HG03469 (cell line): ENCODE measurements around the gene RAB6B.

Experiments used
- ATAC-seq: cut with Tn5 transposase; IDR thresholded peaks from one replicate; pipeline ENCODE4 v1.9.1; 2021; ENCODE audit warnings: mild to moderate bottlenecking, moderate library complexity, moderate number of reproducible peaks; ENCODE audit not compliant: unreplicated experiment

RAB6B gene

DNA sequence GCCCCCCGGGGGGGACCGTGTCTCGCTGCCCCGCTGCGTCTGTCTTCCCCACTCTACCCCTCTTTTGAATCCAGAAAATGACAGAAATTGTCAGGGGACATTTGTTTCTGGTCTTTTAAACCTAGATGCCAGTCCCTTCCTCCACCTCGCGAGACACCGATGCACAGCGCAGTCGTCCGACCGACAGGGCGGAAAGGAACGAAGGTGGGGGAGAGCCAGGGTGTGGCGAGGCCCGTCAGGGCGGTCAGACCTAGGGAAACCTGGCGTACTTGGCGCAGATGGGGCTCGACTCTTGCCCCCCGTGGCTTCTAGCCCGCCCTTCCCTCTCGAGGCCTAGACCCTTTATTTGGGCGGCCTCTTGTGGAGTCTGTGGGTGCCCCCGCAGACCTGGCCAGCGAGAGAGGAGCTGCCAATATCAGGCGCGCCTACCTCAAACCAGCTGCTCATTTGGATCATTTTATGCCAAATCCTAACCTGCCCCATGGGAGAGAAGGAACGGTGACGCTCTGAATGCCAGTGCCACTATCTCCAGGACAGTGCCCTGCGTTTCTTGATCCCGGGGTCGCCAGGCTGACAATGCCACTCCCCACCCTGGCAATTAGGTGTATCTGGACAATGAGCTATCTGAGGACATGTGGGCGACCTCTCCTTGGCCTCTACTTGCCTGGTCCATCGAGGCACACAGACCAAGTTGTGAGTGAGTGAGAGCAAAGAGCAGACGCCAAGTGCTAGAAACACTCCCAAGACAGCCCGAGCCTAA is 500 bp upstream of the RAB6B start:
- ATAC-seq: no peak

DNA sequence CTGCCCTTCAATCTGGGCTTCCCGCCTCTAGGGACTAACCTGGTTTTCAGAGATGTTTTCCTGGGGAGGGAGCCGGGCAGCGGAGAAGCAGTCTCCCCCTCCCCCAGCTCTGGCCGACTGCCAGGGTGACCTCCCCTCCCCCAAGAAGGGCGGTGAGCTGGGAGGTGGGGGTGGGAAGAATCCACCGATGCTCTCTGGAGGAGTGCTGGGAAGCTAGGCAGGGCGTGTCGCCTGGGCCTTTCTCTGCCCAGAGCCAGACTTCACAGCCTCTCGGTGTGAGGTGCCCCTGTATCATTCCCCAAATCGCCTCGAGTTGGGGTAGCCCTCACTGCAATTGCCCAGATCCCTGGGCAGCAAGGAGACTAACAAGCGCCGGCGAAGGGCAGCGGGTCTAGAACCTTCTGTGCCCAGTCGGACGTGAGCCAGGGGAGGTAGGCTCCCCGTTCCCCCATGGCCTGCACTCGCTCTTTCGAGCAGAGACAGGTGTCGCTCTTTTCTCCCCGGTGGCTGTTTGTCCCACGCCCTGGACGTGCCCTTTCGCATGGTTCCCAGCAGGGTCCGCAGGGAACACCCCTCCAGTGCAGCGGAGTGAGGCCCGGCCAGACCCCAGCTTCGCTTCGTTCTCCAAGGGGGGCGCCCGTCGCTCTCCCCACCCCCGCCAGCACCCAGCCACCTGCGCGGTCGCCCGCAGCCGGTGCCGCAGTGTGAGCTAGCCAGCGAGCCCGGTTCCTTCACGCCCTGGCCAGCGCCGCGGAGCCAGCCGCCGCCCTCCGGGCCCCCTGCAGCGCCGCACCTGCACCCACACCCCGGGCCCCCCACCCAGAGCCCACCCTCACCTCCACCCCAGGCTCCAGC is 1.1 kb downstream of the RAB6B start:
- no peak for ATAC-seq

DNA sequence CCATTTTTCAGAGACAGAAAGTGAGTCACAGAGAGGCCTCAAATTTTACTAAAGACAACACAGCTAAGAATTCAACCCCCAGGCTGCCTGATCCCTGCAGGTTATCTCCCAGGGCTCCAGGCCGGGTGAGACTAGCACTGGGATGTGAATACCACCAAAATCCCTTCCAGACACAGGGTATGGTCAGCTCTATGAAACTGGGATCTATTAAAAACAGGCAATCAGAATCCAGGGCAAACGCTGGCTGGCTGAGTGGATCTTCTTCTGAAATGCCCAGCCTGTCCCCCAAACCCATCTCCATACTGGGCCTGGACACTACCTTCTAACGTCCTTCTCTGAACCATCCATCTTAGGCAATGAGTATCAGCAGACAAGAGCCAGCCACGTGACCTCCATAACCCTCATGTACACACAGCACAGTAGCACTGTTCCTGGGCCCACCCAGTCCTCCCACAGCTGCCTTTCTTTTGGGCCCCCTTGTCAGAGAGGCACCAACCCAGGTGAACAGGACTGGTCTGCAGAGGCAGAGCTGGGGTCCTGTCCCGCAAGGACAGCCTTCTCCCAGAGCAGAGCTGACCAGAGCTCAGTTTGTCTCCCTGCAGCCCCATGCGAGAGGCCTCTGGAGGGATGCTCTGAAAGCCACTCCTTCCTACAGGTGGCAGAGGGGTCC is 1.9 kb downstream of the RAB6B start:
- ATAC-seq: no peak

DNA sequence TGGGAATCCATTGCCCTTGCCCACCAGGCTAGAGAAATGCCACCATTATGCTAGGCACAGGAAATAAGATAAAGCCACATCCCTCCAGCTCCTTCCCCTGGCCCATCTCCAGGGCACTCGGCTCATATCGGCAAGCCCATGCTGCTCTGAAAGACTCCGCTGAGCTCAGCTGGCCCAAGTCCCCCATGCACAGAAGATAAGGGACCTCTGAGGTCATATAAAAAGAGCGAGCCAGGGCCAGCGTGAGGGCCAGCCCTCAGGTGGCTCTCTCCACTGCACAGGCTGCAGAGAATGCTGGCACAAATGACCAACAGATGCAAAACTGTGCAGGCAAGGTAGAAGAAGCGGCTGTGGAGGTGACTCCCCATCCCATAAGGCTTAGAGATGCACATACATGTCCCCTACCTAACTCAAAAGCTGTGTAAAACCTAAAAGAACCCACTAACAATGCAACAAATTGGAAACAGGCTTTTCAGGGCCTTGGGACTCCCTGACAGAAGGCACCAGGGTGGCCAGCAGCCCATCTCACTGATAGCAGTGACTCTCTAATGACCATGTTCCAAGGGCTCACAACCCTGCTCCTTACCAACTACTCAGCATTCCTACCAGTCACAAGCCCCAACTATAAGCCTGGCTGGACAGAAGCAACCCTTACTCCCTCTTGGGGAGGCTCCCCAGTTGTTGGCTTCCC is 3.0 kb downstream of the RAB6B start:
- no peak for ATAC-seq

DNA sequence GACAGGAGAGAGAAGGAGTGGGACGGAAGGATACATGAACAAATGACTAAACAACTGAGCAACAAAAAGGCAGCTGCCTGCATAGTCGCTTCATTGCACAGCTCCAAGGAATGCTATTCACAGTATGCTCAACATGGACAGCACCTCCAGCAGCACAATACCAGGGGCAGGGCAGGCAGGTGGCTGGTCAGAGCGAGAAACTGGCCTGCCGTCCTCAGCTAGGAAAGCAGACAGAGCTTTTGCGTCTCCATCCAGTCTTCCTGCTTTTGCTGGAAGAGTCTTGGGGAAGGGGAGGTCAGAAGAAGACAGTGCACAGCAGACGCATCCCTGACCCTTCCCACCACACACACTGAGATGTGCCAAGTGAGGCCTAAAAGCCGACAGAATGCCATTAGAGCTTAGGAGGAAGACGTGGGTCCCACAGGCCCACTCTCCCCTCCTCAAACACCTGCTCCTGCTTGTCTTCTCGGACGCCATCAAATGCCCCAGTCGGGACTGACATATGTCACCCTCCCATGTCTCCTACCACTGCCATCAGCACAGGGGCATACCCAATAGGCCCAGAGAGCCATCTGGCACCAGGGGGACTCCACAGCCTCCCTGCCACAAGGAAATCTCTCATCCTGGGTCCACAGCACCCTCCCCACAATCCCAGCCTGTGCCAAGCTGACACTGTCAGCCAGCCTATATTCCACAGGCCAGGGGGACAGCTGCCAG is 3.9 kb downstream of the RAB6B start:
- ATAC-seq: no peak

DNA sequence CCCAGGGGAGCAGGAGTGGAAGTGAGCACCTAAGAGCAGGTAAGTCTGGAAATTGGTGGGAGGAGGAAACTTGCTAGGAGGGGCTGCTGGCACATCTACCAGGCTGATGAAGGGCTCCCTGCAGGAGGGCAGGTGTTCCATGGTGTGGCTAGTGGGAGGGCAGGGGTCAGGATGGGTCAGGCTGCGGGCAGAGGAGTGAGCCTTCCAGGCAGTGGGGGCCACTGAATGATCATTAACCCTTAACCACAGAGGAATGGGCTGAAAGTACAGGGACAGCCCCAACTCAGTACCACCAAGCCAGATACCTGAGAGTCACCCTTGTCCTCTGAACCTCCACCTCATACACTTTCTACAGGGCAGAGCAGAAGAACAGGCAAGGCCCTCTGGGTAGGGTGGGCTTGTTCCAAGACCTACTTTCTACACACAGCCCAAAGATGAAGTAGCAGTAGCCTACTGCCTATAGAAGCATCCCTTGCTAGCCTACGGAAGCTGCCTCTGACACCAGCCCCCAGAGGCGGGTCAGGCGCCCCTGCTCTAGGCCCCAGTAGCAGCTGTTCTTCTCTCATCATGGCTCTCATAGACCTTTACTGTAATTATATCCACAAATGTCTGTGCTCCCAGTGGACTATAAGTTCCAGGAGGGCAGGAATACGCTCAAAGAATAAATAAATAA is 4.6 kb downstream of the RAB6B start:
- ATAC-seq: no peak

DNA sequence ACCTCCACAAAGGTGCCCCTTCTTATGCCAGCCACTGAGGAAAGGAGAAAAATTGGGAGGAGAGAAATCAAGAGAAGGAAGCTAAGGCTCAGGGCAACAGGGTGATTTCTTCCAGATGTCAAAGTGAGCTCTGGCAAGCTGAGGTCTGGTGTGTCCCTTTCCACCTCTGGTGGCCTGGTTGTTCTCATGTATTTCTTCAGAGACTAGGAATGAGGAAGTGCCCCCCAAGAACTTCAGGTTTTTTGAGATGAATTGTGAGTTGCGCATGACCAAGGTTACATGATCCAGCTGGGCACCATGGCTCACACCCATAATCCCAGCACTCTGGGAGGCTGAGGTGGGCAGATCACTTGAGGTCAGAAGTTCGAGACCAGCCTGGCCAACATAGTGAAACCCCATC is 5.6 kb downstream of the RAB6B start:
- no peak for ATAC-seq

DNA sequence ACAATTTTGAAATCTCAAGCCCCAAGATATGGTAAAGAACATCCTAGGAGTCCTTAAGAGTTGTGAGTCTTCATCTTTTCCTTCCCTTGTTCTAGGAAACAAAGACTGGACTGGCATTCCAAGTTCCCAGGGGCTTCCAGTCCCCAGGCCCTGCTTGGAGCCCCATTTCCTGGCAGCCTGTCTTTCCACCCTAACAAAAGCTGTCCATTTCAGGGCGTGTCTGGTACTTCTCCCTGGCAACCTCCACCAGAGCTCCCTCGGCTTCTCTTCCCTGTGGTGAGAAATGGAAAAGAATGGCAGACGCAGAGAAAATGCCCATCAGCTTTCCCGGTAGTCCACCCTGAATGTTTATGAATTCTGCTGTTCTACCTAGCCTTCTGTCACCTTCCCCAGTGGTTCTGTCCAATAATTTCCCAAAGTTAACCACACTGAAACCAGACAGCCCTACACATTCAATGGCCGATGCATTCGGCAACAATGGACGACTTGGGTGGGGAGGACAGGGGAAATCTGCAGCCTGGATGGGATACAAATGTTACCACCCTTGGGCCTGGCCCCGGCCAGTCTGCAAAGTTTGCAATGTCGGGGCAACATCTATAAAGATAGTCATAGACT is 6.8 kb downstream of the RAB6B start:
- ATAC-seq: no peak

DNA sequence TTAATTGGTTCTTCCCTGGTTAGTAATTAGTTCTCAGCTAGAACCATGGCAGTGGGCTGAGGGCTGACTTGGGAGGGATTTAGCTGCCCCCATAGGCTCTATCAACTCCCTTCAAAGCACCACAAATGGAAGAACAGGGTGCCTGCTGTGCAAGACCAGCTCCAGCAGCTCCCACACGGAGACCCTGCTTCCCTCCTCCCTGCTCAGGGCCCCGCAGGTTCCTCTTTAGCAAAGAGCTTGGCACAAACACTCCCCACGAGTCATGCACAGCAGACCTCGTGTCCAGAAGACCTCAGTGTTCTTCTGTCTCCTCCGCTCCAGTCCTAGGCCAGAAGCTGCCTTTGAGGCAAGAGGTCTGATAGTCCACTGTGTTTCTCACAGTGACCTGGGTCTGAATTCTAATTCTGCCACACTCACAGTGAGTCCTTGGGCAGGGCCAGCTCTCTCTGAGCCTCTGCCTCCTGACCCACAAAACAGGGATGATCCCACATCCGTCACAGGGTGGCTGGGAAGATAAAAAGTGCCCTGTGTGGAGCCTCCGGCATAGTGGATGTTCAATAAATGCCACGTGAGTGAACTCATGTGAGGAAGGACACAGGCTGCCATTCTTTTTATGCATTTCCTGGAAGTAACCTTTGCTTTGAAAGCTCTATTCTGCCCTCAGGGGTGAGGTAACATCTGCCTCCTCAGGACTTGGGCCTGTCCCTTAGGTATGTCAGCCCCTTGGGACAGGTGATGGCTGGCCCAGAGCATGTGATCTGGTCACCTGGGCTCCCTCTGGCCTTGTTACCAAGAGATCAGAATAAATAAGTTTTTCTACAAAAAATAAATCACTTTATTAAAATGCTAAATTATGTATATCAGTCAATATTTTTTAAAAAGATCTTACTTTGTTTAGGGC is 7.6 kb downstream of the RAB6B start:
- ATAC-seq: no peak

DNA sequence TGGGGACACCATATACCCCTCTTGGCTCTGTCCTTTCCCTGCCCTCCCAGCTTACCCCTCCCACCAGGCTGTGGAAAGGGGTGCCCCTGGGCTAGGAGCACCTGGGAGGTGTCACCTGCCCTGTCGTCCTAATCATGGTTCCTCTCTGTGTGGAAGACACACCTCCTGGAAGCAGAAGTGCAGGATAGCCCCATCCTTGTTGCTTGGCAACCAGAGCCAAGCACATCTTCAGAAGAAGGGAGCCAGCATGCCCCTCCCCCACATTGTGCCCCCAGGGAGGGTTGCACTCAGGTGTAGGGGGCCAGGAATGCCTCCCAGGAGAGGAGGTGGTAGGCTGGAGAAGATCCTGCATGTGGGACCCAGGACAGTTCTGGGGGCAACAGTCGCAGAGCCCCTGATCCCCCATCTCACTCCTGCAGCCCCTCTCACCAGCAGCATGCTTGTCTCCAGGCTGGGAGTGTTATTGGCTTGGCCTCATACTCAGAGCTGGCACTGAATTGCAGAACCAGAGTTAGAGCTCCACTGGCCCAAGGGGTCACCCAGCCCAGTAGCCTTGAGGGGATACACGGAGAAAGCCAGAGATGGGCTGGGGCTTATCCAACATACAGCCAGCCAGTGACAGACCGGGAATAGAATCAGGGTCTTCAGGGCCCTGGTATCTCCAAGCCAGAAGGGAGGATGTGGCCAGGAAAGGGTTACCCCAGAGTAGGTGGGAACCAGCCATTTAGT is 8.4 kb downstream of the RAB6B start:
- ATAC-seq: no peak

DNA sequence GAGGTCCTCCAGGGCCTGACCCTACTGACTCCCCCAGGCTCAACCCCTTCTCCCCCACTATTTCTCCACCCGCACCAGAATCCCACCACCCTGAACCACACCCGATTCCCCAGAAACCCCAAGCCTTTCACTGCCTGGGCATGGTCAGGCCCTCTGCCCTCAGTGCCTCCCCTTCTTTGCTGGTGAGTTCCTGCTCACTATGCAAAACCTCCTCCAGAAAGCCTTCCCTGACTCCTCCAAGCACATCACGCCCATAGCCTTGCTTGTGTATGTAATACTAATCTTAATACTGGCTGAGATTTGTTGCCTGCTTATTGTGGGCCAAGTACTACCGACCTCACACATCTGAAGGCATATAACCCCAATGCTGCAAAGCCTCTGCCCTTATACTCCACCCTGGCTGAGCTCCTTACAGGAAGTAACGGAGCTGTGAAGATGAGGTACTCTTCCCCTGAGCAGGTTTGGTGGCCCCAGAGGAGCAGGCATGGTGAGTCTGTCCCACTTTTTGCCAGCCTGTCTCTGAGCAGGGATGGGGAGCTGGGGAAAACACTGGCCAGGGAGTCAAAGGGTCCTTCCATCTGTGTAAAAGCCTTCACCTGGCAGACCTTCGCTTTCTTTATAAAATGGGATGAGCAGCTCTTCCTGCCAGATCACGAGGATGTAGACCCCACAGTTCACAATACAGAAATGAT is 9.5 kb downstream of the RAB6B start:
- no peak for ATAC-seq

DNA sequence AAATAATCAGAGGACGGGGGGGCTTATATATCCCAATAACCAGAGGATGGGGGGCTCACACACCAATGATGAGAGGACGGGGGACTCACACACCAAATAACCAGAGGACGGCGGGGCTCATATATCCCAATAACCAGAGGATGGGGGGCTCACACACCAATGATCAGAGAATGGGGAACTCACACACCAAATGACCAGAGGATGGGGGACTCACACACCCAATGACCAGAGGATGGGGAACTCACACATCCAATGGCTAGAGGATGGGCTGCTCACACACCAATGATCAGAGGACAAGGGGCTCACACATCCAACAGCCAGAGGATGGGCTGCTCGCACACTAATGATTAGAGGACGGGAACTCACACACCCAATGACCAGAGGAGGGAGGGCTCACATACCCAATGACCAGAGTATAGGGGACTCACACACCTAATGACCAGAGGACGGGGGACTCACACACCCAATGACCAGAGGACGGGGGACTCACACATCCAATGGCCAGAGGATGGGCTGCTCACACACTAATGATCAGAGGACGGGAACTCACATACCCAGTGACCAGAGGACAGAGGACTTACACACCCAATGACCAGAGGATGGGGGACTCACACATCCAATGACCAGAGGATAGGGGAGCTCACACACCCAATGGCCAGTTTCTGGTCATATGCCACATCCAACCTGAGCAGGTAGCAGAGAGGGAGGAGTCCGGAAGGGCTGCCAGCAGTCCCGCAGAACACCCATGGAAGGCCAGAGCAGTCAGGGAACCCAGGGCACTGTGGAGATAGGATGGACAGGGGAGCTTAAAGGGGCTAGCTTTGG is 10.6 kb downstream of the RAB6B start:
- no peak for ATAC-seq

DNA sequence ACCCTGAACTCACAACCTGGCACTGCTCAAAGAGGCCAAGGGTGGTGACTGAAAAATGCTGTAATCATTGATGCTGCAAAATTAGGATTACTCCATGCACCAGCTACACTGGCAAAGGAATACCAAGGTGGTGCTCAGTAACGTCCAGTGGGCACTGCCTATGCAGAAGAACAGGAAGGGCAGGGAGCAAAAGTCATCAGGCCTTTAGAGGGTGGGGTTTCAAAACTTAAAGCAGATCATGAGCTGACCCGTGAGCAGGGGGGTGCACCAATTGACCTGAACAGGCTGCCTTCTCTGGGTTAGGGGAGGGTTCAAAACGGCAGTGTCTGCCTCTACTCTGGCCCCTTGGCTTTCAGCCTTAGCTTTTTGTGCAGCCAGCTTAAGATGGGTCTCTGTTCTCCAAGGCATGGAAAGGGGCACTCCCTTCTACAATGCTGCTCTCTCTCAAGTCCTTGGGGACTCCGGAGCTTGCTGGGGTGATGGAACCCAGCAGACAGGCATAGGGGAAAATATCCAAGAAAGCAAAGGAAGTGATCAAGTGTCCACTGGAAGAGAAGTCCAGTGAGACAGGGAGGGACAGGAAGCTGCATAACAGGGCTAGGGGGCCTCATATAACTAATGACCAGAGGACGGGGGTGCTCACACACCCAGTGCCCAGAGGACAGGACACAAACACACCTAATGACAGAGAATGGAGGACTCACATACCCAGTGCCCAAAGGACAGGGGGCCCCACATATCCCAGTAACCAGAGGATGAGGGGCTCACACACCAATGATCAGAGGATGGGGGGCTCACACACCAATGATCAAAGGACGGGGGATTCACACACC is 11.4 kb downstream of the RAB6B start:
- no peak for ATAC-seq

DNA sequence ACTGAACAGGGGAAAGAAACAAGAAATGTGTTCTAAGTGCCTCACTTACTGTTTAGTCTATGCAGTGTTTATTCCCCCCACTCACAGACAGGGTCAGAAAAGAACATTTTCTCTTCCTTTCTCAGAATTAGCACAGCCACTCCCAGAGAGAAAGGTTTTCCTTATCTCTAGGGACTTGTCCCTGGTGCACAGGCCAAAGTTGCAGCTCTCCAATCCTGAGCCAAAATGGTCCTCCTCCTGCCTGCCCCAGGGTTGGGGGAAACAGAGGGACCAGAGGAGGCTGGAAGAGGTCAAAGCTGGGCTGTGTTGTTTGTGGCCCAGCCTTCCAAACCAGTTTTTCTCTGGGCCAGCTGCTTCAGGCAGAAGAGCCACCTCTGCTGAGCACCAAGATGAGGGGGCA is 12.0 kb downstream of the RAB6B start:
- ATAC-seq: no peak

DNA sequence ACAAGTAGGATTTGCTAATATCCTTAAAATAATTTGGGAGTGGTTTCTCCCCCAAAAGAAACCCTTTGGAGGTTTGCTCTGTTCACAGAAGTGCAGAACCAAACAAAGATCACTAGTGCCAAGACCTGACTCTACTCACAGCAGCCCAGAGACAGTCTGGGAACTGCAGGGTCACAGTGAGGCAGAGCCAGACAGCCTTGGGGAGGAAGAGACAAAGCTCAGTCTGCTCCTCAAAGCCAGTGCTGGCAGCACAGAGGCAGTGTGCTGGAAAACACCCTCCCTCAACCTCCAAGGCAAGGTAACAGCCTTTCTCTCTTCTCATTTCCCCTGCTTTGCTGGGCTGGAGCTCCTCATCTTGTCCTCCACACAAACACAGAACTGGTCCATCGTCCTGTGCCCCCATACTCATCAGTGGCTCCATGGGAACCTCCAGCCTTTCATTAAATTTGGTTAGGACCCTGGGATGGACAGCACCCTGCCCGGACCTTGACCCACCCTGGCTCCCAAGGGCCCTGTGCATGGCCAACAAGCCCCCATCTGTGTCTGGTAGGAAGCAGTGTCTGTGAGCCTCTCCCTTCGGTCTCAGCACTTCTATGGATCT is 12.6 kb downstream of the RAB6B start:
- no peak for ATAC-seq
